ENCODE data around the gene YJEFN3.

Gene YJEFN3

GRCh38 chr19:19524053-19524452 lies 4.7 kb upstream of the YJEFN3 start:
- no peak for DNase-seq (ENCODE audit: low spot score)

- no peak for DNase-seq (ENCODE audit: low spot score)
These were observed 2.9 kb upstream of the YJEFN3 start for GRCh38 chr19:19525611-19526380.

DNA sequence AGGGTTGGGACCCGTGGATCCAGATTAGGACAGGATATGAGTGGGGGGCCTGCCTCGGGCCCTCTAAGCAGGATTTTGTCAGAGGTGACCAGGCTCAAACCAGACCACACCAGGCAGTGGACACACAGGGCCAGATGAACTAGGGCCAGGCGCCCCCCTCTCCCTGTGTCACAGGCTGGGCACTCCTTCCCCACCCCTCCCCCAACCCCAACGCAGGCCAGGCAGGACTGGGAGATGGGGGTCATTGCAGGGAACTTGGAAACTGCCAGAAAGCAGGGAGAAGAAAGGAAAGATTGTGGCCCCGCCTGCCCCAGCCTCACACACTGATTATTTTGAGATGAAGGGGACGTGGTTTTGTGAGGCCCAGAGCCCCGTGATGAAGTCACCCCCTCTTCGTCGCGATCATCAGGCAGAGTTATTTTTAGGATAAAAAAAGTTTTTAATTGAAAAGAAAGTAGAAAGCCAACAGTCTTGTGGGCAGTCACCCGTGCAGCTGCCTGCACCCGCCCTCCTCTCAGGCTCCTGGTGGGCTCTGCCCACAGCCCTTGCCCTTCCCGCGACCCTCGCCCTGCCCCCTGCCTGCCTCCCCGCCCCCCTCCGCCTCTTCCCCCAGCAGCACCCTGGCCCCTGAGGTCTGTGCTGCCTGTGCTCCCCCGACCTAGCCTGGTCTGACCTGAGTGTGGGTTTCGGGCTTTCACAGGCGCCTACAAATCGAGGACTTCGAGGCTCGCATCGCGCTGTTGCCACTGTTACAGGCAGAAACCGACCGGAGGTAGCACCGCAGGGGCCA lies 1.9 kb upstream of the YJEFN3 start:
- DNase-seq (ENCODE audit: low spot score): no peak

DNA sequence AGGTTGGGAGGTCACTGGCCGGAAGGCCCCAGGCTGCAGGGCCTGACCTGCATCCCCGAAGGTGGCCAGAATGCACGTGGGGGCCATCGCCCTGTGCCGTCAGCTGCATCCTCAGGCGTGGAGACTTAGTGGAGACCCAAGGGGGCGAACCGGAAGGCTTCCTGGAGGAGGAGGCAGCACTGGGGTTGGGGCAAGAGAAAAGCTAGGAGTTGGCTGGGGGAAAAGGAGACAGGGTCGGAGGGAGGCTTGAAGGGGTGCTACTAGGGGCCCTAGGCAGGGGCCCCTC lies 1.4 kb upstream of the YJEFN3 start:
- no peak for DNase-seq (ENCODE audit: low spot score)

GRCh38 chr19:19527674-19528625 lies 761 bp upstream of the YJEFN3 start:
- no peak for DNase-seq (ENCODE audit: low spot score)

GRCh38 chr19:19529783-19530422 lies 1.2 kb downstream of the YJEFN3 start:
- DNase-seq (ENCODE audit: low spot score): no peak

DNA sequence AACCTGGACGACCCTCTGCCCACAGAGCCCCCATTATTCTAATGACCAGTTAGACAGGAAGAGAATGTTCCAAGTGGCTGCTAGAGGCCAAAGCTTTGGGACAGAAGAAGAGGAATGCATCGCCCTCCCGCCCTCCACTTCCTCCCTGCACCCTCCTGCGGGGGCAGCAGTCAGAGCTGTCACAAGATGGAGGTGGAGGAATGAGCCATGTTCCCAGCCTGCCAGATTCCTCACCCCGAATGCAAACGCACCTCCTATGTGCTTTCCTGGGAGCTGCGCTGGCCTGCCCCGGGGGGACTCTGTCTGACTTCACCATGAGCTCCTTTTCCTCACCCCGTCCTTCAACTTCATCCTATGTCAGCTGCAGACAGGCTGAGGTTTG lies 1.7 kb downstream of the YJEFN3 start:
- DNase-seq (ENCODE audit: low spot score): peak; percentile 58

DNA sequence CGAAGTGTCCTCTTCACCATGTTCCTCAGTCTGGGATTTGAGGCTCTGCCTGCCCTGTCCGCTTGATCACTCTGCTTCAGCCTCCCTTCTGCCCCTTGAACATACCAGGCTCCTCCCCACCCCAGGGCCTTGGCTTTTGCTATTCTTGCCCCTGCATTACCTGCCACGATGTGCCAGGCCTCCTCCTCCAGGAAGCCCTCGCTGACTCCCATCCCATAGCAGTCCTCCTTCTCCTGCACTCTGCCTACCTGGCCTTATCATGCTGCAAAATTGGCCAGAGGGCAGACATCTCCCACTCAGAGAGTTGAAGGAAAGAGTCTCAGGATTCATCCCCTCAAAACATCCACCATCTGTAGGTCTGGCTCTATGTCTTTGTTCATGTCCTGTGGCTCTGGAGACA lies 2.2 kb downstream of the YJEFN3 start:
- DNase-seq (ENCODE audit: low spot score): no peak

GRCh38 chr19:19531951-19532805 lies 3.5 kb downstream of the YJEFN3 start:
- DNase-seq (ENCODE audit: low spot score): peak; percentile 86

DNA sequence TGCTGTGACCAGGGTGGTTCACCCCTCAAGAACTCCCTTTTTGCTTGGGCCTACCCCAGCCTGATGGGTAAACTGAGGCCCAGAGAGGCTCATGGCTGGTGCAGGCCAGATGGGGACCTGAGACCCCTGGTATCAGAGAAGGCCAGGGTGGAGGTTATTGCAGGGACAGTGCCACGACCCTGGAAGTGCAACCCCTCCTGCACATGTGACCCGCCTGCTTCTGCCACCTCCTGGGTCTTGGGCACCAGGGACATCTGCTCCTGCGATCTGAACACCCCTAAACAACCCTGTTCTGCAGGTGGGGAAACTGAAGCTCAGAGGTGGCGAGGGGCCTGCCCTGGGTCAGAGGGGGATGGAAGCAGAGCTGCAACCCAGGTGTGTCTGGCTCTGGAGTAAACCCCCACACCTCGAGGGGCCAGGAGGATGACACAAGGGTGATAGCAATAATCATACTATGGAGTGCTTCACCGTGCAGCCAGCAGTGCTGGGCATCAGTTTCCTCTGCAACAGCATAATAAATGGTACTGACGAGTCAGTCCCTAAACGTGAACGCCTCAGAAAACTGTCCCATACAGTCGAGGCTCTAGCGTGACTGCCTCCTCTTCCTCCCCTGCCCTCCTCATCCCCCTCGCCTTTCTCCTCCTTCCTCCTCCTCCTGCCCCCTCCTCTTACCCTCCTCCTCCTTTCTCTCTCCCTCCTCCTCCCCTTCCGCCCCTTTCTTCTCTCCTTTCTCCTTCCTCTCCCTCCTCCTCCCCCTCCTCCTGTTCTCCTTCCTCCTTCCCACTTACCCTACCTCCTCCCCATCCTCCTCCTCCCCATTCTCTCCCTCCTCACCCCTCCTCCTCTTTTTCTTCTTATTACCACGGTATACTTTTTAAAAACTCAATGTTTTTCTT lies 4.3 kb downstream of the YJEFN3 start:
- DNase-seq (ENCODE audit: low spot score): no peak

- no peak for DNase-seq (ENCODE audit: low spot score)
These were observed 5.1 kb downstream of the YJEFN3 start for GRCh38 chr19:19533841-19534240.

DNA sequence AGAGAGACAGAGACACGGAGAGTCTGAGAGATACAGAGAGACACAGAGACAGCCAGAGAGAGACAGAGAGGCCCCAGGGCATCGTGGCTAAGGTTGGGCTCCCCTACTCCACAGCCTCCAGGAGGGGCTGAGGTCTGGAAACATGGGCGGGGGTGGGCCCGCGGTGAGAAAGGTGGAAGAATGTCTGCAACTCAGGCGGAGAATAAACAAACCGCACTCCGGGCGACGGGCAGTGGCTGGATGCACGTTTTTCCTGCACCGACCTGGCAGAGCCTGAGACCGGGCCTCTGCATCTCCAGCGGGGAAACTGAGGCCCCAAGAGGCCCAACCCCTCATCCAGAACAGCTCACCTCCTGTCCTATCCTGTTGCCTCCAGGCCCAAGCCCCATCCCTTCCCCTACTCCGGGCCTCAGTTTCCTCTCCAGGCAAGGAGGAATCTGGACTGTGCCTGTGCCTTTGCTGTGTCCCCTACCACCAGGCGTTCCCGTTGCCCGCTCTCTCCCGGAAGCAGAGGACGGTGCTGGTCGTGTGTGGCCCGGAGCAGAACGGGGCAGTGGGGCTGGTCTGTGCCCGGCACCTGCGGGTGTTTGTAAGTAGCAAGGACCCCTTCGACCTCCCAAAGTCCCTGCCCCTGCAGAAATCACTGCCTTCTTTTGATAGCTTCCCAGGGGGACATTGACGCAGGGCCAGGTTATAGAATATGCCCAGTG lies 6.0 kb downstream of the YJEFN3 start:
- no peak for DNase-seq (ENCODE audit: low spot score)

DNA sequence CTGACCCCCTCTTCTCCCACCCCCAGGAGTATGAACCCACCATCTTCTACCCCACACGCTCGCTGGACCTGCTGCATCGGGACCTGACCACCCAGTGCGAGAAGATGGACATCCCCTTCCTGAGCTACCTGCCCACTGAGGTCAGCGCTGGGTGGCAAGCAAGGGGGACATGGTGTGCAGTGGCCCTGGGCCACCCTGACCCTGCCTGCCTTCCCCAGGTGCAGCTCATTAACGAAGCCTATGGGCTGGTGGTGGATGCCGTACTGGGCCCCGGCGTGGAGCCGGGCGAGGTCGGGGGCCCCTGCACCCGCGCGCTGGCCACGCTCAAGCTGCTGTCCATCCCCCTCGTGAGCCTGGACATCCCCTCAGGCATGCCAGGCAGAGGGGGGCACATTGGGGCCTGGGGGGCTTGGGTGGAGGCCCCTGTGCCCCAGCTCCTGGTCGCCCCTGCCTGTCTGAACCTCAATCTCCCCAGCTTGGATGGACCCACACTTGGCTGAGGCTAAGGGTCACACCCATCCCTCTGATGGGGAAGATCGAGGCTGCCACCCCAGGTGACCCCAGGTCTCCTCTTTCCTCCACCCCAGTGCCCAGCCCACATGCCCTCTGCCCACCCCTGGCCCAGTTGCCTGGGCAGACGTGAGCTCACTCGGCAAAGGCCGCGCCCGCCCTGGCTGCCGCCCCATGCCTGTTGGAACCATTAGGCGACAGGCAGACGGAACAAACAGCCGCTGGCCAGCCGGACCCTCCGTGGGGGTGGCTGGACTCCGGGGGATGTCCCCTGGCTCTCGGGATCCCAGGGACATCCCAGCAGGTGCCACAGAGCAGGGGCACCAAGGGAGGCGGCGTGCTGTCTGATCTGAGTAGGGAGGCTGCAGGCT lies 6.8 kb downstream of the YJEFN3 start:
- DNase-seq (ENCODE audit: low spot score): no peak

DNA sequence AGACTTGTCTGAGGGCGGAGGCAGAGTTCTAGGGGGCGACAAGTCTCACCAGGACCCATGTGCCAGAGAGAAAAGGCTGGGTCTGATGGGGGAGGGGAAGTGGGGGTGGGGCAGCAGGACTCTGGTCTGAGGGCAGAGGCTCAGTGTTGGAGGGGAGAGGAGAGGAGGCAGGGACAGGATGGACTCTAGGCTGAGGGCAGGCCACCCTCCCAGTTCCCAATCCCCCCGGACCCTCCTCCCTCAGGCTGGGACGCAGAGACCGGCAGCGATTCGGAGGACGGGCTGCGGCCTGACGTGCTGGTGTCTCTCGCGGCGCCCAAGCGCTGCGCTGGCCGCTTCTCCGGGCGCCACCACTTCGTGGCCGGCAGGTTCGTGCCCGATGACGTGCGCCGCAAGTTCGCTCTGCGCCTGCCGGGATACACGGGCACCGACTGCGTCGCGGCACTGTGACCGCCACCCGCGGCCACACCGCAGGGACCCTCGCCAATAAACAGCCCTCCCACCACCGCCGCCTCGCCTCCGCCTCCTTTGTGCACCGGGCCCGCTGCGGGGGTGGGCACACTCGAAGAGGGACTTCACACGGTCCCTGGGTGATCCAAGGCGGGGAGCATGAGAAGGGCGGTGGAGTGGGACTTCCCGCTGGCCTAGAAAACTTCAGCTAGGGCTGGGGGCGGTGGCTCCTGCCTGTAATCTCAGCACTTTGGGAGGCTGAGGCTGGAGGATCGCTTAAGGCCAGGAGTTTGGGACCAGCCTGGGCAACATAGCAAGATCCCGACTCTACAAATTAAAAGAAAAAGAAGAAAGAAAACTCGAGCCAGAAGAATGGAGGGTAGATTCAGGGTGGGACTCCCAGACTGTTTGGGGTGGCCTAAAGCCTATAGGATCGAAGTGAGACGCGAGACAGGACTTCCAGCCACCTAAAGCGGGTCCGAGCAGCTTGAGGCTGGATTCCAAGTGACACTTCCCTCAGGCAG lies 8.7 kb downstream of the YJEFN3 start:
- DNase-seq (ENCODE audit: low spot score): no peak

- peak; percentile 92 for DNase-seq (ENCODE audit: low spot score)
These were observed 9.5 kb downstream of the YJEFN3 start, which contains the start of gene CILP2 for GRCh38 chr19:19538061-19538784. Gene CILP2 (plus strand): TSS chr19:19538265. CDS start chr19:19538350, 85 bp downstream.

- DNase-seq (ENCODE audit: low spot score): no peak
These were observed 10.1 kb downstream of the YJEFN3 start for GRCh38 chr19:19538785-19539166.
